Fibroblast of upper back skin (primary cell): ENCODE measurements around the gene PARP12.

ENCODE experiments used
- DNase-seq: peaks from one replicate; pipeline ENCODE4 v3.0.0-alpha.2; 2013

PARP12 gene

DNA sequence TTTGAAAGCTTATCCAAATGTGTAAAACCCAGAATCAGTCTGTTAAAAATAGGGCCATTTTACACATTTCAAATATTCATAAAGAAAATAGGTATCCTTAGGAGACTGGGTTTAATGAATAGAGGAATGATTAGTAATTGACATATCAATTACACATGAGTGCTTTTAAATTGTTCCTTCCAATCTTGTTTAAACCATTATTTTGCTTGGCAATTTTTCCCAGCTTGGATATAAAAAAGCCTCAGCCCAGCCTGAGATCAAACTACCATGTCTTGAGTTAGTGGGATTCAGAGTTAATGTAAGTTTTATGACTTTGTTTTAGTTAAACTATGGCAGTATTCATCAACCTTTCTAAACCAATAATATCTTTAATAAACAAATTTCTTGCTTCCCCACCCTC lies 28.3 kb downstream of the PARP12 start:
- no peak for DNase-seq

- DNase-seq: no peak
Measured at GRCh38 chr7:140033779-140034363, 28.9 kb downstream of the PARP12 start.

DNA sequence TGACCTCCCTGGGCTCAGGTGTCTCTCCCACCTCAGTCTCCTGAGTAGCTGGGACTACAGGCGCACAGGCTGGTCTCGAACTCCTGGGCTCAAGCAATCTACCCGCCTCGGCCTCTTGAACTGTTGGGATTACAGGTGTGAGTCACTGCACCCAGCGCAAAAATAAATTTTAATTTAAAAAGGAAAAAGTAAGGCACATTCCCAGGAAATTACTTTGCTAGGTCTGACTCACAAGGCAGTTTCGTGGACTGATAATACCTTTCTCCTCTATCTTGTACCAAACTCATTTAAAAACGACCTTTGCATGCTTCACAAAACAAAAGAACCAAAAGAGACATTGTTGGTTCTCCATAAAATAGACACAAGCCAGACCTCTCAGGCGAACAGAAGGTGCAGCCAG lies 29.7 kb downstream of the PARP12 start:
- DNase-seq: peak; percentile 22

- DNase-seq: no peak
Measured at GRCh38 chr7:140031364-140031763, 31.4 kb downstream of the PARP12 start.

- DNase-seq: no peak
Measured at GRCh38 chr7:140029072-140029471, 33.7 kb downstream of the PARP12 start.

DNA sequence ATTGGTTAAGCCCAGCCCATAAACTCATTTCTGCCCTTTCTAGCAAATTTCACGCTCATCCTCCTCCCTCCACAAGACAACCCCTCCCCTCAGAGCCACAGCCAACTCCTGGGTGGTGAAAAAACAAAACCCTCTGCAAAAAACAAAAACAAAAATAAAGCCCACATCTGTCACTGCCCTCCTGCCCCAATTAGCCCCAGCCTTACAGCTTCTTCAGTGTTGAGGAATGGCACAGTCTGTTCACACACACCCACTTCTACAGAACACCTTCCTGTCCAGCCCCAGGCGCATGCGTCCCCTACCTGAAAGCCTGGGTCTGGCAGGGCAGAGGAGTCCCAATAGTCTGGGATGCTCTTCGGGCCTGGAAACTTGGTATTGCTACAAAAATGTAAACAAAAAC lies 34.4 kb downstream of the PARP12 start:
- DNase-seq: no peak

- DNase-seq: no peak
Measured at GRCh38 chr7:140027858-140028257, 34.9 kb downstream of the PARP12 start.

GRCh38 chr7:140026935-140027334 lies 35.8 kb downstream of the PARP12 start:
- DNase-seq: no peak

DNA sequence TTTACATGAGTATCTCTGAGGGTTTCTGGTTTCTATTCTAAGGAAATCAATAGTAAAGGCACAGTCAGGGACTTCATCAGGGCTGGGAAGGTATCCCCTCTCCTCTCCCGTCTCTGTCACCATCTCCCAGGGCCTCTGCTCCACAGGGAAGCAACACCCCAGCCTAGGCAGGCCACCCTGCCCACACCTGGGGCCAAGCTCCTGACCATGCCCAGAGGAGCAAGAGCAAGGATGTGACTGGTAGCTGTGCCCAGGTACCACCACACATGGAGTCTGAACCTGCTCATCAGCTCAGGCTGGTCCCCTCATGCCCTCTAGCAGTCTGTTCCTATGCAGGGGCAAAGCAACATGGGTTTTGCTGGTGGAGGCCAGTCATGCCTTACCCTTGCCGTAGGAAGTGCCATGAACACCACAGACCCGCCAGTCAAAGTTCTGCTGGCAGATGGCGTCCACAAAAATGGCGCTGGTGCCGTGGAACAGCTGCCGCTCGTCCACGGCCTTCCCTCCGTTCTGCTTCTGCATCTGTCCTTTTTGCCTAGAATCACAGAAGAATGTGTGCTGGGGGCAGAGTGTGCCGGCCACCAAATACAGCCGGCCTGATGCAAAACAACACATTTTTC lies 36.8 kb downstream of the PARP12 start:
- DNase-seq: no peak

GRCh38 chr7:140025241-140025640 lies 37.5 kb downstream of the PARP12 start:
- DNase-seq: no peak

DNA sequence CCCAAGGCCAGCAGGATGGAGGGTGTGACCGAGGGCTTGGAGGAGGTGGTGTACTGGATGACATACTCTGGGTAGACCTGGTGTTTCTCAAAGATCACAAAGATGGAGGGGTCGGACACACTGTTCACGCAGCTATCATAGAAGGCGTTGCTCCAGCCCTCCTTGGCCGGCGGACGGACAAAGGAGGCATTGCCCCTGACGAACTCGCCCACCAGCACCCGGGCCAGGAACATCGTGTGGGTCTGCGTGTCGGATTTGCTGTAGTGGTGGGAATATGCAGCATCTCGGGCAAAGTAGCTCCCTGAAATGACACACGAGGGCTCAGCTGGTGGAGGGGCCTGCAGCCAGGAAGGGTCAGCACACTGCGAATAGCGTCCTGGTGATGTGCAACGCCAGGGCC lies 38.2 kb downstream of the PARP12 start:
- no peak for DNase-seq

- no peak for DNase-seq
Measured at GRCh38 chr7:140023728-140024127, 39.0 kb downstream of the PARP12 start.

DNA sequence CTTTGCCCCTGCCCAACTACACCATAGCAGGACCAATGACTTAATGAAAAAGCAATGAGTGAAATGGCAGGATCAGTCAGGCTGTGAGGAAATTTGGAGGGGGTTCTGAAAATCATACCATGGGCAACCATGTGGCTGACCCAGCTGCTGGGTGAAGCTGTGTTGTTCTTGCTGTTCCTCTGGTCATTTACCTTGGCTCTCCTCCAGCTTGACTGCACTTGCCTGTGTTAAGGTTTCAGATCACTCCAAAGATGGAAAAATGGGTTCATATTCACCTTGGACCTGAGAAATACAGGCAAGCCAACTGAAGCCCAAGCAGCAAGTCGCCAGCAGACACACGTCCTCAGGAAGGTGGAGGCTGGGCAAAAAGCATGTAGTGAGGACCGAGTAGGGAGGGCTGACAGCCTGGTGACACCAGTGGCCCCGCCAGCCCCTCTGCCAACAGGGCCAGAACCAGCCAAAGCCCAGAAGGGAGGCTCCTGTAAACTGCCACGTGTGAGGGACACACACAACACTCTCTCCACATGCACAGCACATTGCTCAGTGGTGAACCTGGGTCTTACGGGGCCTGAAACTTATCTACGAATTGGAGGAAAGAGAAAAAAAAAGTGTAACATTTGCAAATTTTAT lies 40.1 kb downstream of the PARP12 start:
- DNase-seq: no peak

- no peak for DNase-seq
Measured at GRCh38 chr7:140021603-140022002, 41.1 kb downstream of the PARP12 start.

DNA sequence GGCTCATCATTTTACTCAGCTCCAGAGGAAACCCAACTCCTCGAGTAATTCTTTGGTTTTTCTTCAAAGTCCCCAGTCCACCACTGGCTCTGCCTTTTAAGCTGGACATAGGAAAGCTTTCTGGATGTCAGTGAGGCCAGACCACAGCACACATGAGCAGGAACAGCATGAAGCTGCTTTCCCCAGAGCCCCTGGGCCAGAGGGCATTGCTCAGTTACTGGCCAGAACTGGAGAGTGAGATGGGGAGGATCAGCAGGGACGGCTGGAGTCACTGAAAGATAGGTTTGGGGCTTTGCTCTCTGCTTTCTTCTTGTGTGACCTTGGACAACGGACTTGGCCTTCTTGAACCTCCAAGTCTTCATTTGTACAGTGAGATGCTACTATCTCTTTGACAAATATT lies 43.1 kb downstream of the PARP12 start:
- no peak for DNase-seq

DNA sequence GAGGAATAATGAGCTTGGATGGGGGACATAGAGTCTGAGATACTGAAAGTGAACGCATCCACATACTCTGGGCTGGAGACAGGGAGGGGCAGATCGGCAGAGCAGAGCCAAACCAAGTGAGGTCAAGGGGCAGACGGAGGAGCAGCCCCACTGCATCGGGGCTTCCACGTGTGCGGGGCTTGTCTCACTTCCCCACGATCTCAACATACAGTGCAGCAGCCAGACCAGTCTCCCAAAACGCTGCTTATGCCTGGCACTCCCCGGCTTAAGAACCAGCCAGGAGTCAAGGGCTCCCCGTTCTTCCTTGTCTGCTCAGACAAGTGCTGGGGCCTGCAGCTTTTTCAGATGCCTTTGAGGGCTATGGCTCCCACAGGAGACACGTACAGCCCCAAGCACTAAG lies 43.6 kb downstream of the PARP12 start:
- DNase-seq: no peak

- DNase-seq: no peak
Measured at GRCh38 chr7:140018125-140019043, 44.4 kb downstream of the PARP12 start.

DNA sequence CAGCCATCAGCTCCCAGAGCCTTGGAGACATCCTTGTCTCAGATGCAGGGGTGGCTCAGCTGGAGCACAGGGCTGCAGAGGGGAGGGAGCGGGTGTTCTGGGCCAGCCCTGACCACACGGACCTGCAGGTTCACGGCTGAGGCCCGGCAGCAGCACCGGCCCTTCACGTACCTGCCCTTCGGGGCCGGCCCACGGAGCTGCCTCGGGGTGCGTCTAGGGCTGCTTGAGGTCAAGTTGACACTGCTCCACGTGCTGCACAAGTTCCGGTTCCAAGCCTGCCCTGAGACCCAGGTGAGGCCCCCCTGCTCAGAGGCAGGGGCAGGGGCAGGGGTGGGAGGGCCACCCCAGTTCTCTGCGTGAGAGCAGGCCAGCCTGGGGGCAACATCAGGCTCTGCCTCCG lies 45.2 kb downstream of the PARP12 start:
- DNase-seq: no peak

DNA sequence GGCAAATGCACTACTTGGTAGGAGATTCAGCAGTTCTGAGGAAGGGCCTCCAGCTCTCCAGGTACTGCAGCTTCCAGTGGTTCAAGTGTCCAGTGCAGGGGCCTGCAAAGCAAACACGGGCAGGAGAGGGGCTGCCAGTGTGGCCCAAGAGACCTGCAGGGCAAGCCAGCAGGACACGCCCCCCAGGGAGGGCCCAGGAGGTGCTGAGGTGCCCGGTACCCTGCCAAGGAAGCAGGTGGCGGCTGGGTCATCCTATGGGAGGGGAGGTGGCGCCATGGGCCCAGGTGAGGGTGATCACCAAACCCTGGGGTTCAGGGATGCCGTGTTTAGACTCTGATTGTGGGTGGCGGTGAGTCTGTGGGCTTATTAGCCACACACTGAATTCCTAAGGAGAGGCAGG lies 45.7 kb downstream of the PARP12 start:
- no peak for DNase-seq

DNA sequence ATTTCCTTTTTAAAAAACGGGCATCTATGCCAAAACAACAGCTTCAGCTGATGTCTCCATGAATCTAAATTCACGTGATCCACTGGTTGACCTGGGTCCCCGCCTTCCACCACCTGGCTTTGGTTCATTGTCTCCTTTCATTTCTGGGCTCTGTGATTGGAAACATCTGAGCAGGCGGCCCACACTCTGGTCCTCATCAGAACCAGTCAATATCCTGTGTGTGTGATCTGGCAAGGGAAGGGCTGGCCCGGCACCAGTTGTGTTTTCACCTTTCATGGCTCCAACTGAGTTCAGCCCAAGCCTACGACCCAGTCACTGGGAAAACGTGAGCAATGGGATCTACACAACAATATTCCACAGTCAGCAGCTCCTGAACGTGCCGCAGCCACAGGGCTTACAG lies 46.2 kb downstream of the PARP12 start:
- no peak for DNase-seq

DNA sequence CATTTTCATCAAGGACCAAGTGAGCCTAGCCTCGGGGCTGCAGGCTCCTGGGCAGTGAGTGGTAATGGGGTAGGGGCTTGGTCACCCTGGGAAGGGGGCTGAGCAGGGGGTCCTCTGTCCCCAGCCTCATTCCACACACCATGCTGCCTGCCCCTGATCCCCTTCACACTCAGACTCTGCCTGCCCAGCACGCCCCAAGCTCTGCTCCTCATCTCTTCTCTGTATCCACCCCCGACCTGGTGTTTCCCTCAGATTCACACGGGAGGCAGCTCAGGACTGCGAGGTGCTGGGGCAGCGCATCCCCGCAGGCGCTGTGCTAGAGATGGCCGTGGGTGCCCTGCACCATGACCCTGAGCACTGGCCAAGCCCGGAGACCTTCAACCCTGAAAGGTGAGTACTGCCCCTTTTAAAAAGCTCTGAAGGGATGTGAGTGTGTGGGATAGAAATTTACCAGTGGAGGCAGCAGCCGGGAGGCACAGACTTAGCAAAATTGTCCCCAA lies 47.2 kb downstream of the PARP12 start:
- DNase-seq: no peak

GRCh38 chr7:140014123-140014522 lies 48.6 kb downstream of the PARP12 start:
- DNase-seq: no peak

GRCh38 chr7:140013676-140014075 lies 49.1 kb downstream of the PARP12 start:
- DNase-seq: no peak
